GM19043 (cell line): ENCODE data around the gene PROP1.
"Not testable (repeated sequence)": the region's sequence is repeated elsewhere in the genome, so short reads cannot be mapped to it uniquely, and the experiment has no call there.

ENCODE experiments used
- ATAC-seq: cut with Tn5 transposase; IDR thresholded peaks from one replicate; pipeline ENCODE4 v1.9.1; 2021; ENCODE audit warnings: low read depth; ENCODE audit not compliant: unreplicated experiment

PROP1 gene

GRCh38 chr5:177983763-177984583 is 12.1 kb downstream of the PROP1 start:
- ATAC-seq, result no peak

GRCh38 chr5:177982956-177983355 is 13.1 kb downstream of the PROP1 start:
- ATAC-seq, result no peak

GRCh38 chr5:177982072-177982727 is 13.8 kb downstream of the PROP1 start:
- ATAC-seq, result no peak

- ATAC-seq, result no peak
Measured at GRCh38 chr5:177981296-177982071, 14.6 kb downstream of the PROP1 start.

GRCh38 chr5:177980743-177981151 is 15.3 kb downstream of the PROP1 start:
- ATAC-seq, result no peak

GRCh38 chr5:177977600-177977999 is 18.4 kb downstream of the PROP1 start:
- ATAC-seq, result not testable (repeated sequence)

- no peak for ATAC-seq
Measured at GRCh38 chr5:177973066-177973635, 22.9 kb downstream of the PROP1 start.

GRCh38 chr5:177972613-177973012 is 23.4 kb downstream of the PROP1 start:
- ATAC-seq, result no peak

GRCh38 chr5:177972014-177972413 is 24.0 kb downstream of the PROP1 start:
- not testable (repeated sequence) for ATAC-seq

- no peak for ATAC-seq
Measured at GRCh38 chr5:177968661-177969211, 27.3 kb downstream of the PROP1 start.

GRCh38 chr5:177967221-177967887 is 28.7 kb downstream of the PROP1 start:
- ATAC-seq, result no peak

- ATAC-seq, result no peak
Measured at GRCh38 chr5:177966839-177967166, 29.2 kb downstream of the PROP1 start.

- ATAC-seq, result no peak
Measured at GRCh38 chr5:177966009-177966838, 29.8 kb downstream of the PROP1 start.

GRCh38 chr5:177964471-177964870 is 31.6 kb downstream of the PROP1 start:
- ATAC-seq, result no peak

GRCh38 chr5:177963966-177964365 is 32.1 kb downstream of the PROP1 start:
- no peak for ATAC-seq

GRCh38 chr5:177959315-177959714 is 36.7 kb downstream of the PROP1 start:
- ATAC-seq, result no peak

- no peak for ATAC-seq
Measured at GRCh38 chr5:177958696-177959095, 37.3 kb downstream of the PROP1 start.

- ATAC-seq, result no peak
Measured at GRCh38 chr5:177957241-177957640, 38.8 kb downstream of the PROP1 start.

GRCh38 chr5:177953101-177953500 is 42.9 kb downstream of the PROP1 start:
- ATAC-seq, result not testable (repeated sequence)
